ENCODE results near the gene THPO.

The THPO gene

GRCh38 chr3:184325269-184325668, 52.7 kb downstream of the THPO start (continued):
- TF ChIP-seq ZFP30 (CRISPR knock-in tag; IDR thresholded peaks at IDR 0.05): no peak

DNA sequence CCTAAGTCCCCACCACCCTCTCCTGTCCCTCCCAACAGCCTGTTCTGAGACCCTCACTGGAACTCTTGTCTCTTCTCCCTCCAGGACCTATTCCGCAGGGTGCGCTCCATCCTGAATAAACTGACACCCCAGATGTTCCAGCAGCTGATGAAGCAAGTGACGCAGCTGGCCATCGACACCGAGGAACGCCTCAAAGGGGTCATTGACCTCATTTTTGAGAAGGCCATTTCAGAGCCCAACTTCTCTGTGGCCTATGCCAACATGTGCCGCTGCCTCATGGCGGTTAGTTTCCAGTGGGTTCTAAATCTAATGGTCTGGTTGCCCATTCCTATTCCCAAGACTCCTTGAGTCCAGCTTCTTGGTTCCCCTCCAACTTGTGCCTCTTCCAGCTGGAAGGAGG, 54.3 kb downstream of the THPO start:
- no peak for TF ChIP-seq GLIS3 (CRISPR knock-in tag; IDR thresholded peaks at IDR 0.05)
- TF ChIP-seq BACH2 (CRISPR knock-in tag; IDR thresholded peaks at IDR 0.05; ENCODE audit: borderline replicate concordance): no peak
- TF ChIP-seq ZC3H10 (CRISPR knock-in tag; IDR thresholded peaks at IDR 0.05): no peak
- no peak for TF ChIP-seq RARB (CRISPR knock-in tag; IDR thresholded peaks at IDR 0.05)
- TF ChIP-seq TOX (CRISPR knock-in tag; IDR thresholded peaks at IDR 0.05; ENCODE audit: borderline replicate concordance): no peak
- no peak for TF ChIP-seq ZNF8 (CRISPR knock-in tag; IDR thresholded peaks at IDR 0.05)
- TF ChIP-seq, protein P1, sequence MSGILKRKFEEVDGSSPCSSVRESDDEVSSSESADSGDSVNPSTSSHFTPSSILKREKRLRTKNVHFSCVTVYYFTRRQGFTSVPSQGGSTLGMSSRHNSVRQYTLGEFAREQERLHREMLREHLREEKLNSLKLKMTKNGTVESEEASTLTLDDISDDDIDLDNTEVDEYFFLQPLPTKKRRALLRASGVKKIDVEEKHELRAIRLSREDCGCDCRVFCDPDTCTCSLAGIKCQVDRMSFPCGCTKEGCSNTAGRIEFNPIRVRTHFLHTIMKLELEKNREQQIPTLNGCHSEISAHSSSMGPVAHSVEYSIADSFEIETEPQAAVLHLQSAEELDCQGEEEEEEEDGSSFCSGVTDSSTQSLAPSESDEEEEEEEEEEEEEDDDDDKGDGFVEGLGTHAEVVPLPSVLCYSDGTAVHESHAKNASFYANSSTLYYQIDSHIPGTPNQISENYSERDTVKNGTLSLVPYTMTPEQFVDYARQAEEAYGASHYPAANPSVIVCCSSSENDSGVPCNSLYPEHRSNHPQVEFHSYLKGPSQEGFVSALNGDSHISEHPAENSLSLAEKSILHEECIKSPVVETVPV (CRISPR knock-in tag; IDR thresholded peaks at IDR 0.05): no peak
- TF ChIP-seq OSR1 (CRISPR knock-in tag; IDR thresholded peaks at IDR 0.05): no peak
- TF ChIP-seq, protein P2, sequence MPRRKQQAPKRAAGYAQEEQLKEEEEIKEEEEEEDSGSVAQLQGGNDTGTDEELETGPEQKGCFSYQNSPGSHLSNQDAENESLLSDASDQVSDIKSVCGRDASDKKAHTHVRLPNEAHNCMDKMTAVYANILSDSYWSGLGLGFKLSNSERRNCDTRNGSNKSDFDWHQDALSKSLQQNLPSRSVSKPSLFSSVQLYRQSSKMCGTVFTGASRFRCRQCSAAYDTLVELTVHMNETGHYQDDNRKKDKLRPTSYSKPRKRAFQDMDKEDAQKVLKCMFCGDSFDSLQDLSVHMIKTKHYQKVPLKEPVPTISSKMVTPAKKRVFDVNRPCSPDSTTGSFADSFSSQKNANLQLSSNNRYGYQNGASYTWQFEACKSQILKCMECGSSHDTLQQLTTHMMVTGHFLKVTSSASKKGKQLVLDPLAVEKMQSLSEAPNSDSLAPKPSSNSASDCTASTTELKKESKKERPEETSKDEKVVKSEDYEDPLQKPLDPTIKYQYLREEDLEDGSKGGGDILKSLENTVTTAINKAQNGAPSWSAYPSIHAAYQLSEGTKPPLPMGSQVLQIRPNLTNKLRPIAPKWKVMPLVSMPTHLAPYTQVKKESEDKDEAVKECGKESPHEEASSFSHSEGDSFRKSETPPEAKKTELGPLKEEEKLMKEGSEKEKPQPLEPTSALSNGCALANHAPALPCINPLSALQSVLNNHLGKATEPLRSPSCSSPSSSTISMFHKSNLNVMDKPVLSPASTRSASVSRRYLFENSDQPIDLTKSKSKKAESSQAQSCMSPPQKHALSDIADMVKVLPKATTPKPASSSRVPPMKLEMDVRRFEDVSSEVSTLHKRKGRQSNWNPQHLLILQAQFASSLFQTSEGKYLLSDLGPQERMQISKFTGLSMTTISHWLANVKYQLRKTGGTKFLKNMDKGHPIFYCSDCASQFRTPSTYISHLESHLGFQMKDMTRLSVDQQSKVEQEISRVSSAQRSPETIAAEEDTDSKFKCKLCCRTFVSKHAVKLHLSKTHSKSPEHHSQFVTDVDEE (CRISPR knock-in tag; IDR thresholded peaks at IDR 0.05): no peak
- no peak for TF ChIP-seq ZFP3 (CRISPR knock-in tag; IDR thresholded peaks at IDR 0.05)
- no peak for TF ChIP-seq SNAI2 (CRISPR knock-in tag; IDR thresholded peaks at IDR 0.05)
- no peak for TF ChIP-seq ARNTL (CRISPR knock-in tag; IDR thresholded peaks at IDR 0.05; ENCODE audit: borderline replicate concordance, low read depth)
- TF ChIP-seq TCF4 (CRISPR knock-in tag; IDR thresholded peaks at IDR 0.05; ENCODE audit: borderline replicate concordance): no peak
- TF ChIP-seq ZNF70 (CRISPR knock-in tag; IDR thresholded peaks at IDR 0.05): no peak
- TF ChIP-seq, protein P3, sequence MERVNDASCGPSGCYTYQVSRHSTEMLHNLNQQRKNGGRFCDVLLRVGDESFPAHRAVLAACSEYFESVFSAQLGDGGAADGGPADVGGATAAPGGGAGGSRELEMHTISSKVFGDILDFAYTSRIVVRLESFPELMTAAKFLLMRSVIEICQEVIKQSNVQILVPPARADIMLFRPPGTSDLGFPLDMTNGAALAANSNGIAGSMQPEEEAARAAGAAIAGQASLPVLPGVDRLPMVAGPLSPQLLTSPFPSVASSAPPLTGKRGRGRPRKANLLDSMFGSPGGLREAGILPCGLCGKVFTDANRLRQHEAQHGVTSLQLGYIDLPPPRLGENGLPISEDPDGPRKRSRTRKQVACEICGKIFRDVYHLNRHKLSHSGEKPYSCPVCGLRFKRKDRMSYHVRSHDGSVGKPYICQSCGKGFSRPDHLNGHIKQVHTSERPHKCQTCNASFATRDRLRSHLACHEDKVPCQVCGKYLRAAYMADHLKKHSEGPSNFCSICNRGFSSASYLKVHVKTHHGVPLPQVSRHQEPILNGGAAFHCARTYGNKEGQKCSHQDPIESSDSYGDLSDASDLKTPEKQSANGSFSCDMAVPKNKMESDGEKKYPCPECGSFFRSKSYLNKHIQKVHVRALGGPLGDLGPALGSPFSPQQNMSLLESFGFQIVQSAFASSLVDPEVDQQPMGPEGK (CRISPR knock-in tag; IDR thresholded peaks at IDR 0.05; ENCODE audit: borderline replicate concordance): no peak
- TF ChIP-seq, protein P4, sequence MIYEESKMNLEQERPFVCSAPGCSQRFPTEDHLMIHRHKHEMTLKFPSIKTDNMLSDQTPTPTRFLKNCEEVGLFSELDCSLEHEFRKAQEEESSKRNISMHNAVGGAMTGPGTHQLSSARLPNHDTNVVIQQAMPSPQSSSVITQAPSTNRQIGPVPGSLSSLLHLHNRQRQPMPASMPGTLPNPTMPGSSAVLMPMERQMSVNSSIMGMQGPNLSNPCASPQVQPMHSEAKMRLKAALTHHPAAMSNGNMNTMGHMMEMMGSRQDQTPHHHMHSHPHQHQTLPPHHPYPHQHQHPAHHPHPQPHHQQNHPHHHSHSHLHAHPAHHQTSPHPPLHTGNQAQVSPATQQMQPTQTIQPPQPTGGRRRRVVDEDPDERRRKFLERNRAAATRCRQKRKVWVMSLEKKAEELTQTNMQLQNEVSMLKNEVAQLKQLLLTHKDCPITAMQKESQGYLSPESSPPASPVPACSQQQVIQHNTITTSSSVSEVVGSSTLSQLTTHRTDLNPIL (CRISPR knock-in tag; IDR thresholded peaks at IDR 0.05; ENCODE audit: low read depth): no peak
- TF ChIP-seq, protein P5, sequence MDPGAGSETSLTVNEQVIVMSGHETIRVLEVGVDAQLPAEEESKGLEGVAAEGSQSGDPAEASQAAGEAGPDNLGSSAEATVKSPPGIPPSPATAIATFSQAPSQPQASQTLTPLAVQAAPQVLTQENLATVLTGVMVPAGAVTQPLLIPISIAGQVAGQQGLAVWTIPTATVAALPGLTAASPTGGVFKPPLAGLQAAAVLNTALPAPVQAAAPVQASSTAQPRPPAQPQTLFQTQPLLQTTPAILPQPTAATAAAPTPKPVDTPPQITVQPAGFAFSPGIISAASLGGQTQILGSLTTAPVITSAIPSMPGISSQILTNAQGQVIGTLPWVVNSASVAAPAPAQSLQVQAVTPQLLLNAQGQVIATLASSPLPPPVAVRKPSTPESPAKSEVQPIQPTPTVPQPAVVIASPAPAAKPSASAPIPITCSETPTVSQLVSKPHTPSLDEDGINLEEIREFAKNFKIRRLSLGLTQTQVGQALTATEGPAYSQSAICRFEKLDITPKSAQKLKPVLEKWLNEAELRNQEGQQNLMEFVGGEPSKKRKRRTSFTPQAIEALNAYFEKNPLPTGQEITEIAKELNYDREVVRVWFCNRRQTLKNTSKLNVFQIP (CRISPR knock-in tag; IDR thresholded peaks at IDR 0.05; ENCODE audit: borderline replicate concordance, low read depth): no peak

GRCh38 chr3:184322731-184323487, 55.1 kb downstream of the THPO start:
- ATAC-seq: no peak
- TF ChIP-seq, protein P5 (CRISPR knock-in tag; IDR thresholded peaks at IDR 0.05; ENCODE audit: borderline replicate concordance, low read depth): no peak

More for the DNA sequence above, 54.3 kb downstream of the THPO start:
- no peak for ATAC-seq

Measured in SK-N-SH treated with all-trans-retinoic acid at 6 μM for 48 hours (cell line).